Measurements from ENCODE around the gene ARMC10.
"Not testable (repeated sequence)": the region's sequence is repeated elsewhere in the genome, so short reads cannot be mapped to it uniquely, and the experiment has no call there.

ARMC10 gene

DNA sequence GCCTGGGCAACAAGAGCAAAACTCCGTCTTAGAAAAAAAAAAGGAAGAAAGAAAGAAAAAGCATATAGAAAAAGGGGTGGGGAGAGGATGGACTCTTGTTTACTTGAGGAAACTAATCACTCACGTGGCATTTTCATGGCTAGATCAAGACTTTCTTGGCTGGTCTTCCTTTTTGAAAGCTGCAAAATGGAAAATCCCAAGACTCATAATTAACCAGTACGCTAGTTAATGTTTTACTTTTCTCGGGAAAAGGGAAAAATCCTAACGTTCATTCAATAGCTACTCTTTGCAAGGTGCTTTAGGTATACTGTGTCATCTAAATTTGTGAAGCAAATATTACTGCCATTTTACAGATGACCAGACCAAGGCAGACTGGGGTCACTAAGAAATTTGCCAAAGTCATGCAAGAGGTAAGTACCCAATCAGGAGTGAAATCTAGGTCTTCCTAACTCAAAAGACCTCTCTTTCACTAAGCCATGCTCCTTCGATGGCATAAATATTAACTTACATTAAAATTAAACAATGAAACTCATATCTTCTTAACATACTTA, 49.6 kb downstream of the ARMC10 start:
- DNase-seq (ENCODE audit: low spot score): no peak

GRCh38 chr7:103127006-103127405, 52.1 kb downstream of the ARMC10 start:
- no peak for DNase-seq (ENCODE audit: low spot score)

DNA sequence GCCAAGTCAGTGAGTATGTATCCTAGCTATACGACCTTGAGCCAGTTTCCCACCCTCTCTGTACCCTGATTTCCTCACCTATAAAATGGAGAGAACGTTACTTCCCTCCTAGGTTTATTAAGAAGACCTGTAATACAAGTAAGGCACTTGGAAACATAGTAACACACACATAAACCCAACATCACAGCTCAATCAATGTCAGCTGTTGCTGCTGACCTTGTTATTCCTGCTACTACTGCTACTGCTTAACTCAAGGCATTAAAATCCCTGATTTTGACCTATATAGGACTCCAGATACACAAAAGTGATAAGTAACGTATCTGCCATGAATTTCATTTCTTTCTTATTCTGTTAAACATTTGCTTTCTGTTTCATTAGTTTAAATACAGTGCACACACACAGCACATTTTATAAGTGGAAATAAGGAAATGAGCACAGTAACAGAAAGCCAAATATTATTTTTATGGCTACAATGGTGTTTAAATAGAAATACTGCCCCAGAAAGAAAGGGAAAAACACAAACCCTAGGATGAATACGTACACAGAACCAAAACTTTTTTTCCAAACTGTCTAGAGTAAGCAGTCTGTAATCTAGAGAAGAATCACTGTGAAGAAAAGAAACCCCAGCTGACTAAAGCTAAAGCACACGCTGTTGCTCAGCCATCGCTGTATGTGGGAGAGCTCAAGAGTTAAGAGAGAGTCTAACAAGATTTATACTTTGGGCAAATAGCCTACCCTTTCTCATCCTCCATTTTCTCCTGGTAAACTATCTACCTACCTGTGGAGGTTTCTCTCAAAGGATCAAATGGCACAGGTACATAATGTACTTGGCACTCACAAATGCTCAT, 55.0 kb downstream of the ARMC10 start:
- DNase-seq (ENCODE audit: low spot score): no peak

DNA sequence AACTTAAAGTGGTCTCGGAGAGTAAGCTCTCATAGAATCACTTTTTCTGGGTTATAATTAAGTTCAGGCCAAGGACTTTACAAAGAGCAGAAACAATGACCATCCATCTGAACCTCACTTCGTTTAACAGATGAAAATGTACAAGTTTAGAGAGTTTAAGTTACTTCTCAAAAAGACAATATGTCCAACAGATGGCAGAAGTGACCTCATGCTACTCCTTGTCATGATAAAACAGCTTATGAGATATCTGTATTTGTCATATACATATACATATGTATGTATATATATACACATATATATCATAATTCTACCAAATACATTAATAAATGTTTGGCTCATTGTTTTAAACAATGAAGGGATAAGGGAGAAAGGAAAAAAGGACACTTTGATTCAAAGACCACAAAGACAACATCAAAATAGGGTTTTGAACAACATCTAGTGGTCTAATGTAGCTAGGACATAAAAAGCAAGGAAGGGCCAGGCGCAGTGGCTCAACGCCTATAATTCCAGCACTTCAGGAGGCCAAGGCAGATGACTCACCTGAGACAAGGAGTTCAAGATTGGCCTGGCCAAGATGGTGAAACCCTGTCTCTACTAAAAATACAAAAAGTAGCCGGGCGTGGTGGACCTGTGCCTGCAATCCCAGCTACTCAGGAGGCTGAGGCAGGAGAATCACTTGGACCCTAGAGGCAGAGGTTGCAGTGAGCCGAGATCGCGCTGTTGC, 56.1 kb downstream of the ARMC10 start:
- no peak for DNase-seq (ENCODE audit: low spot score)

DNA sequence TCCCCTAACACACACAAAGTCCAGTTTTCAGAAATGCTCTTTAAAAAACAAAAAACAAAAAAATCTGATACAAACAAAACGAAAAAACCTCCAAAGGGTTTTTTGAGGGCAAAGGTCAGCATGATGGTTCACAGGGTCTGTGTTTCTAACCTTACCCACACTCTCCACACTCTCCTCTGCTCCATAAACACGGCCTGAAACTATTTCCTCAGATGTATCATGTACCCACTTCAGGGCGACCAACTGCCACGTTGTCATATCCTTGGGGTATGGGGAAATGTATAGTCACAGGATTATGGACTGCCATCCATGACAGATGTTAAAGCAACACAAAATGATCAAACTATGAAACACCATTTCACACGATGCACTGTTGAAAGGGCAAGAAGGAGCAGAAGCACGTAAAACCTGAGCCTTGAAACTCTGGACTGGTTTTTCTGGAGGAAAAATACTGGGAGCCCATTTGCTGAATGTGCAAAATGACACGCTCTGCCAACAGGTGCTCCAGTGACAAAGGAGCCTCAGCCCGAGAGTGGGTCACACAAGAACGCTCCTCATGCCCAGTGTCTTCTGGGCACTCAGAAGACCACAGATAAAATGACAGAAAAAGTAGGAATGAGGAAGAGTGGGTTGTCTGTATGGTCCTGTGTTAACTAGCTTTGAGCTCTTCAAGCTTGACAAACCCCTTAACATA, 58.2 kb downstream of the ARMC10 start:
- no peak for DNase-seq (ENCODE audit: low spot score)

- DNase-seq (ENCODE audit: low spot score): no peak
Measured at GRCh38 chr7:103134836-103135554, 60.1 kb downstream of the ARMC10 start.

- DNase-seq (ENCODE audit: low spot score): no peak
Measured at GRCh38 chr7:103140061-103140460, 65.1 kb downstream of the ARMC10 start.

- no peak for DNase-seq (ENCODE audit: low spot score)
Measured at GRCh38 chr7:103140685-103141084, 65.7 kb downstream of the ARMC10 start.

- DNase-seq (ENCODE audit: low spot score): peak; percentile 76
Measured at GRCh38 chr7:103141753-103142404, 66.9 kb downstream of the ARMC10 start.

GRCh38 chr7:103142494-103142893, 67.6 kb downstream of the ARMC10 start:
- no peak for DNase-seq (ENCODE audit: low spot score)

GRCh38 chr7:103143868-103144267, 68.9 kb downstream of the ARMC10 start:
- no peak for DNase-seq (ENCODE audit: low spot score)

DNA sequence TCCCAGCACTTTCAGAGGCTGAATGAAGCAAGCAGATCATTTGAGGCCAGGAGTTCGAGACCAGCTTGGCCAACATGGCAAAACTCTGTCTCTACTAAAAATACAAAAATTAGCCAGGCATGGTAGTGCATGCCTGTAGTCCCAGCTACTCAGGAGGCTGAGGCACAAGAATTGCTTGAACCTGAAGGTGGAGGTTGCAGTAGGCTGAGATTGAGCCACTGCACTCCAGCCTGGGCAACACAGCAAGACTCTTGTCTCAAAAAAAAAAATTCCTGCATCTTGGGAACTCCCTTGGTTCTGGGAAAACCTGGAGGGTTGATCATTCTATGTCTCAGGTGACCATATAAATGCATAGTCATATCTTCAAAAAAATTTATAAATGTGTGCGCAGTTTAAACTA, 69.8 kb downstream of the ARMC10 start:
- DNase-seq (ENCODE audit: low spot score): not testable (repeated sequence)

DNA sequence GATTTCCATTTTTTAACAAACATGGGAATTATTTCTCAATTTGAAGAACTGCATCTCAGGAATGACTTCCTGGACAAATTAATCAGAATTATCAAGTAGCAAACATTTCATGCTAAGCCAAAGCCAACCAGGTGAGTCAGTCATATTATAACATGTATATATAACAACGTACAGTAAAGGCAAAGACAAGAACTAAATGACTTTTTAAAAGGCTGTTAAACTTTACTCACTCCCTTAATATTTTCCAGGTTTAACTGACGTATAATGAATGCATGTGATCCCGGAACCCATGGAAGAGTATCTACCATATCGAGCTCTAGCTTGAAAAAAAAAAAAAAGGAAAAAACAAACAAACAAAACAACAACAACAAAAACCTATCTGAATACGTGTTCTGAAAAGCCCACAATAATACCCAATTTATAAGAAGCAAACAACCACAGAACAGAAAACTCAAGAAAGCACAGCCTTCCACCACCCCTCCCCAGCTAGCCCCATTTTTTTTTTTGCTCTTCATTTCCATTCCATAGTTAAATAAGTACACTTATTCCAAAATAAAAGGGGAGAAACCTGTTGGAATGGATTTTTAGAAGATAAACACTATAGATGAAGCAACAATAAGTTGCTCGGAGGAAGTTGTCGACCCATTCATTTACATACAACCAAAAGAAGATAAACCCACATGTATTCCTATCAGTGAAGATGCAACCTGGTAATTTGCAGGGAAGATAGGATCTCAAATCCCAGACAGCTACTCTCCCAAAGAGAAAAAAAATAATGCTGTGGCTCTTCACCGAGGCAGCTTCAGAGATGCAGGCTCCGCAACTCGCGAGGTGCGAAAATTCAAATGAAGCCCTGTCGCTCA, 73.4 kb downstream of the ARMC10 start:
- DNase-seq (ENCODE audit: low spot score): peak; percentile 63
